ENCODE measurements around the gene SRGAP1. TPM values are rescaled to one million over a fixed set of nuclear protein-coding genes. Genes with fewer than 3 reads are reported as not detected.
"Not testable (repeated sequence)": the region's sequence is repeated elsewhere in the genome, so short reads cannot be mapped to it uniquely, and the experiment has no call there.

SRGAP1 gene
- polyA plus RNA-seq, 1 donor (not counting 4 experiments of a cell fraction or from before 2014, with no cell fraction given): 4.5 TPM

GRCh38 chr12:64016521-64016920 lies 172.0 kb downstream of the SRGAP1 start:
- H3K27me3 ChIP-seq (ENCODE audit: control insufficient read depth, extremely low read depth, insufficient read depth, low read length): no peaks in the 10 kb centered on the region
- no peak overlapping the region for H3K4me3 ChIP-seq (ENCODE audit: control insufficient read depth in 2 of 3, extremely low read depth in 1 of 3, insufficient read depth in 2 of 3, low read depth in 1 of 3, low read length in 3 of 3)

GRCh38 chr12:64018116-64018515 lies 173.6 kb downstream of the SRGAP1 start:
- FAIRE-seq; H2AFZ ChIP-seq (ENCODE audit: control insufficient read depth, low read length); H4K20me1 ChIP-seq (ENCODE audit: control insufficient read depth, extremely low read depth, insufficient read depth, low read length); H3K9ac ChIP-seq (ENCODE audit: control insufficient read depth, extremely low read depth, insufficient read depth, low read length); H3K27ac ChIP-seq (ENCODE audit: control insufficient read depth, insufficient read depth, low read length); dilution Hi-C loops (cut with MboI; ENCODE audit: extremely low pct_ligation_motif_present, low sequenced_read_pairs); H3K27me3 ChIP-seq (ENCODE audit: control insufficient read depth, extremely low read depth, insufficient read depth, low read length); DNase-seq (ENCODE audit: low read depth, low spot score); H3K4me2 ChIP-seq (ENCODE audit: control insufficient read depth, extremely low read depth, insufficient read depth, low read depth, low read length); H3K9me3 ChIP-seq (ENCODE audit: control insufficient read depth, low read depth, low read length); H3K79me2 ChIP-seq (ENCODE audit: control insufficient read depth, insufficient read depth, low read length); H3K9me1 ChIP-seq (ENCODE audit: control insufficient read depth, extremely low read depth, insufficient read depth, low read length); H3K4me1 ChIP-seq (ENCODE audit: control insufficient read depth, extremely low read depth, insufficient read depth, low read length); H3K4me3 ChIP-seq (ENCODE audit: control insufficient read depth in 2 of 3, extremely low read depth in 1 of 3, insufficient read depth in 2 of 3, low read depth in 1 of 3, low read length in 3 of 3); H3K36me3 ChIP-seq (ENCODE audit: control insufficient read depth in 2 of 2, extremely low read depth in 1 of 2, insufficient read depth in 2 of 2, low read length in 2 of 2): not testable (repeated sequence)

More at GRCh38 chr12:64016521-64016920, 172.0 kb downstream of the SRGAP1 start:
- no peak overlapping the region for H3K4me2 ChIP-seq (ENCODE audit: control insufficient read depth, extremely low read depth, insufficient read depth, low read depth, low read length)
- H2AFZ ChIP-seq (ENCODE audit: control insufficient read depth, low read length): no peak overlapping the region
- no peak for DNase-seq (ENCODE audit: low read depth, low spot score)
- H3K9ac ChIP-seq (ENCODE audit: control insufficient read depth, extremely low read depth, insufficient read depth, low read length): no peak overlapping the region
- no peaks in the 10 kb centered on the region for H4K20me1 ChIP-seq (ENCODE audit: control insufficient read depth, extremely low read depth, insufficient read depth, low read length)
- no peak overlapping the region for H3K27ac ChIP-seq (ENCODE audit: control insufficient read depth, insufficient read depth, low read length)
- no peaks in the 10 kb centered on the region for H3K9me1 ChIP-seq (ENCODE audit: control insufficient read depth, extremely low read depth, insufficient read depth, low read length)
- TF ChIP-seq CTCF (optimal IDR thresholded peaks at IDR 0.05 in 1 of 3, IDR thresholded peaks at IDR 0.05 in 1 of 3, conservative IDR thresholded peaks at IDR 0.05 in 1 of 3; ENCODE audit: extremely low read depth in 1 of 3, insufficient read depth in 2 of 3, low read length in 3 of 3) (no peak), EZH2 (IDR thresholded peaks at IDR 0.05; ENCODE audit: low read length) (no peak)
- peaks cover 7% of the 10 kb centered on the region for H3K4me1 ChIP-seq (ENCODE audit: control insufficient read depth, extremely low read depth, insufficient read depth, low read length)
- dilution Hi-C loops (cut with MboI; ENCODE audit: extremely low pct_ligation_motif_present, low sequenced_read_pairs): no loop called here
- H3K36me3 ChIP-seq (ENCODE audit: control insufficient read depth in 2 of 2, extremely low read depth in 1 of 2, insufficient read depth in 2 of 2, low read length in 2 of 2): peaks cover 0 to 2% of the 10 kb centered on the region in 2 experiments
- no peak for FAIRE-seq
- H3K9me3 ChIP-seq (ENCODE audit: control insufficient read depth, low read depth, low read length): no peaks in the 10 kb centered on the region
- H3K79me2 ChIP-seq (ENCODE audit: control insufficient read depth, insufficient read depth, low read length): no peaks in the 10 kb centered on the region

GRCh38 chr12:64018524-64018923 lies 174.0 kb downstream of the SRGAP1 start:
- Histone ChIP-seq H3K9me3 (ENCODE audit: control insufficient read depth, low read depth, low read length) (no peaks in the 10 kb centered on the region), H3K9ac (ENCODE audit: control insufficient read depth, extremely low read depth, insufficient read depth, low read length) (no peak overlapping the region), H3K27me3 (ENCODE audit: control insufficient read depth, extremely low read depth, insufficient read depth, low read length) (no peaks in the 10 kb centered on the region), H3K4me3 (ENCODE audit: control insufficient read depth in 2 of 3, extremely low read depth in 1 of 3, insufficient read depth in 2 of 3, low read depth in 1 of 3, low read length in 3 of 3) (no peak overlapping the region), H3K79me2 (ENCODE audit: control insufficient read depth, insufficient read depth, low read length) (no peaks in the 10 kb centered on the region), H4K20me1 (ENCODE audit: control insufficient read depth, extremely low read depth, insufficient read depth, low read length) (no peaks in the 10 kb centered on the region), H3K4me1 (ENCODE audit: control insufficient read depth, extremely low read depth, insufficient read depth, low read length) (peaks cover 7% of the 10 kb centered on the region), H2AFZ (ENCODE audit: control insufficient read depth, low read length) (no peak overlapping the region), H3K27ac (ENCODE audit: control insufficient read depth, insufficient read depth, low read length) (no peak overlapping the region), H3K9me1 (ENCODE audit: control insufficient read depth, extremely low read depth, insufficient read depth, low read length) (no peaks in the 10 kb centered on the region), H3K36me3 (ENCODE audit: control insufficient read depth in 2 of 2, extremely low read depth in 1 of 2, insufficient read depth in 2 of 2, low read length in 2 of 2) (peaks cover 0 to 2% of the 10 kb centered on the region in 2 experiments), H3K4me2 (ENCODE audit: control insufficient read depth, extremely low read depth, insufficient read depth, low read depth, low read length) (no peak overlapping the region)
- FAIRE-seq (no peak), DNase-seq (ENCODE audit: low read depth, low spot score) (no peak)
- TF ChIP-seq EZH2 (IDR thresholded peaks at IDR 0.05; ENCODE audit: low read length) (no peak), CTCF (optimal IDR thresholded peaks at IDR 0.05 in 1 of 3, IDR thresholded peaks at IDR 0.05 in 1 of 3, conservative IDR thresholded peaks at IDR 0.05 in 1 of 3; ENCODE audit: extremely low read depth in 1 of 3, insufficient read depth in 2 of 3, low read length in 3 of 3) (no peak)
- dilution Hi-C loops (cut with MboI; ENCODE audit: extremely low pct_ligation_motif_present, low sequenced_read_pairs): no loop called here
